Panc1 (cell line): ENCODE measurements around the gene SHQ1. TPM values are rescaled to one million over a fixed set of nuclear protein-coding genes. Genes with fewer than 3 reads are reported as not detected.

Experiments
- ATAC-seq: fragments of 200-7000 bp; cut with Tn5 transposase; 2 replicates; pipeline ENCODE4 v1.9.1; 2020; ENCODE audit warnings: mild to moderate bottlenecking, moderate library complexity
- BruUV-seq: library from RNA; stranded (reverse); fragments of 400-500 nt; replicated peaks from 2 replicates; lab custom pipeline; 2021; lab: Mats Ljungman, UMichigan
- CTCF ChIA-PET: fragments of 300-600 bp; sonication (Branson Sonifier 250); formaldehyde crosslinking; loops from one replicate; lab custom pipeline; 2022; ENCODE audit warnings: antibody characterized with exemption; lab: Charles Lee
- POLR2A ChIA-PET: fragments of 300-600 bp; sonication (Branson Sonifier 250); formaldehyde crosslinking; loops from one replicate; lab custom pipeline; 2022; ENCODE audit warnings: antibody characterized with exemption; lab: Charles Lee
- DNase-seq: peaks from one replicate; pipeline ENCODE4 v3.0.0-alpha.2; 2010; ENCODE audit warnings: low read depth, low spot score
- H3K27ac ChIP-seq: 2 replicates; pipeline ENCODE4 v1.5.1; 2011; ENCODE audit warnings: mild to moderate bottlenecking, low read length, inconsistent platforms
- H3K27me3 ChIP-seq: fragments of 200-500 bp; sonication (Bioruptor generic); 2 replicates; pipeline ENCODE4 v1.6.0; 2014; ENCODE audit warnings: low read length, inconsistent platforms; ENCODE audit not compliant: control insufficient read depth, insufficient read depth
- H3K36me3 ChIP-seq: fragments of 200-500 bp; sonication (Bioruptor generic); 2 replicates; pipeline ENCODE4 v1.5.1; 2014; ENCODE audit warnings: inconsistent platforms, mild to moderate bottlenecking, low read length, moderate library complexity; ENCODE audit not compliant: control insufficient read depth, insufficient read depth
- H3K4me1 ChIP-seq: 2 replicates; pipeline ENCODE4 v1.5.1; 2011; ENCODE audit warnings: inconsistent platforms, mild to moderate bottlenecking, low read length, moderate library complexity; ENCODE audit not compliant: control insufficient read depth, insufficient read depth
- H3K4me3 ChIP-seq, 2 experiments: 2 replicates each; pipeline ENCODE4 v1.5.1; 2011 to 2012; ENCODE audit warnings: low read depth in 2 of 2, low read length in 2 of 2, mild to moderate bottlenecking in 2 of 2, inconsistent platforms in 1 of 2, moderate library complexity in 1 of 2
- H3K9me3 ChIP-seq: fragments of 200-500 bp; sonication (Bioruptor generic); 2 replicates; pipeline ENCODE4 v1.5.1; 2014; ENCODE audit warnings: low read depth, mild to moderate bottlenecking, inconsistent platforms, low read length, moderate library complexity; ENCODE audit not compliant: control insufficient read depth, insufficient read depth
- CTCF ChIP-seq: fragments of 450-650 bp; IDR thresholded peaks from 2 replicates; pipeline ENCODE4 v1.5.1; 2017; ENCODE audit warnings: mild to moderate bottlenecking
- POLR2AphosphoS5 ChIP-seq: IDR thresholded peaks from 2 replicates; pipeline ENCODE4 v1.6.1; 2012; ENCODE audit warnings: mild to moderate bottlenecking, low read depth, low read length, moderate library complexity
- REST ChIP-seq, 2 experiments: IDR thresholded peaks; 2 replicates each; pipeline ENCODE4 v1.6.1; 2011 to 2012; ENCODE audit warnings: low read depth in 2 of 2, control low read depth in 1 of 2, low read length in 1 of 2, mild to moderate bottlenecking in 1 of 2, moderate library complexity in 1 of 2; ENCODE audit not compliant: insufficient read depth in 1 of 2
- SIN3A ChIP-seq: IDR thresholded peaks from 2 replicates; pipeline ENCODE4 v1.6.1; 2012; ENCODE audit warnings: low read depth, mild to moderate bottlenecking, low read length, moderate library complexity, borderline replicate concordance; ENCODE audit not compliant: insufficient read depth
- TCF7L2 ChIP-seq: IDR thresholded peaks from 2 replicates; pipeline ENCODE4 v1.6.1; 2011; ENCODE audit warnings: mild to moderate bottlenecking, low read depth, low read length, inconsistent platforms
- in situ Hi-C: cut with HindIII; loops from 2 replicates; pipeline ENCODE4 v1.10.0; 2016; ENCODE audit warnings: low sequenced_read_pairs, low pct_unique_long_range_greater_than_20kb
- intact Hi-C: fragments of 100-400 bp; cut with micrococcal nuclease; formaldehyde crosslinking; loops from one replicate; pipeline ENCODE4 v1.10.0; 2022; ENCODE audit not compliant: unreplicated experiment
- total RNA-seq: library from RNA; stranded (reverse); gene quantifications from one replicate; pipeline ENCODE4 v1.2.1, GENCODE V29; 2021; ENCODE audit not compliant: unreplicated experiment

Gene SHQ1
- total RNA-seq, 1 experiment from 2014 or later = 21.0 TPM

GRCh38 chr3:72797773-72798543, 50.3 kb downstream of the SHQ1 start:
- BruUV-seq = no TSS peak
- CTCF ChIA-PET = no interaction called here
- no peaks in the 10 kb centered on the region for H3K36me3 ChIP-seq
- H3K9me3 ChIP-seq = no peaks in the 10 kb centered on the region
- in situ Hi-C loops = no loop called here
- intact Hi-C loops = no loop called here
- DNase-seq (no peak), ATAC-seq (no peak)
- TF ChIP-seq POLR2AphosphoS5 (no peak), SIN3A (no peak), TCF7L2 (no peak), REST (IDR thresholded peaks at IDR 0.05; ENCODE audit: insufficient read depth in 1 of 2, low read depth in 2 of 2, low read length in 1 of 2) (no peak), CTCF (no peak)
- POLR2A ChIA-PET = no interaction called here
- H3K27ac ChIP-seq = no peak overlapping the region
- no peaks in the 10 kb centered on the region for H3K4me1 ChIP-seq
- H3K4me3 ChIP-seq = no peak overlapping the region
- no peaks in the 10 kb centered on the region for H3K27me3 ChIP-seq

DNA sequence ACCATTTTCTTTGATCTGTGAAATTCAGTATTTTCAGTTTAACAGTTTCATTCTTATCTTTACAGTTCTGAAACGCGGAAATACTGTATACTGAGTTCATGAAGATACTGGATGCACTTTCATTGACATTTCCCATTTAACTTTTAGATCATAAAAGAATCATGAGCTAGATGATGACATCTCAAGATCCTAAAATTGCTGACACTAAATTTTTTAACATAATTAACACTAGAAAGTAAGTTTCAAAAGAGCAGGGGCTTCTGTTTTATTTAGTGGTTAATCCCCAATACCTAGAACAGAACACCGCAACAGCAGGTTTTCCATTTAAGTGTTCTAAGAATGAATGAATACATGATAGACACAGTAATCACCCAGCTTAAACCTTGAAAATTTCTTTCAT, 54.2 kb downstream of the SHQ1 start:
- Histone ChIP-seq H3K36me3 (no peaks in the 10 kb centered on the region), H3K4me1 (no peaks in the 10 kb centered on the region), H3K4me3 (no peak overlapping the region), H3K27ac (no peak overlapping the region), H3K9me3 (no peaks in the 10 kb centered on the region), H3K27me3 (no peaks in the 10 kb centered on the region)
- no TSS peak for BruUV-seq
- DNase-seq = no peak
- intact Hi-C loops = no loop called here
- ChIA-PET POLR2A (no interaction called here), CTCF (no interaction called here)
- in situ Hi-C loops = no loop called here
- TF ChIP-seq TCF7L2 (no peak), REST (IDR thresholded peaks at IDR 0.05; ENCODE audit: insufficient read depth in 1 of 2, low read depth in 2 of 2, low read length in 1 of 2) (no peak), POLR2AphosphoS5 (no peak), CTCF (no peak), SIN3A (no peak)
- ATAC-seq = no peak
